ENCODE results near the gene ARHGAP27. TPM values are rescaled to one million over a fixed set of nuclear protein-coding genes. Genes with fewer than 3 reads are reported as not detected.
"Not testable (repeated sequence)": the region's sequence is repeated elsewhere in the genome, so short reads cannot be mapped to it uniquely, and the experiment has no call there.

The ARHGAP27 gene, protein sequence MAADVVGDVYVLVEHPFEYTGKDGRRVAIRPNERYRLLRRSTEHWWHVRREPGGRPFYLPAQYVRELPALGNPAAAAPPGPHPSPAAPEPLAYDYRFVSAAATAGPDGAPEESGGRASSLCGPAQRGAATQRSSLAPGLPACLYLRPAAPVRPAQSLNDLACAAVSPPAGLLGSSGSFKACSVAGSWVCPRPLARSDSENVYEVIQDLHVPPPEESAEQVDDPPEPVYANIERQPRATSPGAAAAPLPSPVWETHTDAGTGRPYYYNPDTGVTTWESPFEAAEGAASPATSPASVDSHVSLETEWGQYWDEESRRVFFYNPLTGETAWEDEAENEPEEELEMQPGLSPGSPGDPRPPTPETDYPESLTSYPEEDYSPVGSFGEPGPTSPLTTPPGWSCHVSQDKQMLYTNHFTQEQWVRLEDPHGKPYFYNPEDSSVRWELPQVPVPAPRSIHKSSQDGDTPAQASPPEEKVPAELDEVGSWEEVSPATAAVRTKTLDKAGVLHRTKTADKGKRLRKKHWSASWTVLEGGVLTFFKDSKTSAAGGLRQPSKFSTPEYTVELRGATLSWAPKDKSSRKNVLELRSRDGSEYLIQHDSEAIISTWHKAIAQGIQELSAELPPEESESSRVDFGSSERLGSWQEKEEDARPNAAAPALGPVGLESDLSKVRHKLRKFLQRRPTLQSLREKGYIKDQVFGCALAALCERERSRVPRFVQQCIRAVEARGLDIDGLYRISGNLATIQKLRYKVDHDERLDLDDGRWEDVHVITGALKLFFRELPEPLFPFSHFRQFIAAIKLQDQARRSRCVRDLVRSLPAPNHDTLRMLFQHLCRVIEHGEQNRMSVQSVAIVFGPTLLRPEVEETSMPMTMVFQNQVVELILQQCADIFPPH
- 10.0 TPM for polyA plus RNA-seq (ENCODE audit: insufficient read length)

- DNase-seq (ENCODE audit: low read depth): no peak
Observed at GRCh38 chr17:45432405-45433158, at the start of gene ARHGAP27. TSS of gene ARHGAP27 (minus strand) at chr17:45432870. CDS start at chr17:45430279, 2,591 bp downstream.

DNA sequence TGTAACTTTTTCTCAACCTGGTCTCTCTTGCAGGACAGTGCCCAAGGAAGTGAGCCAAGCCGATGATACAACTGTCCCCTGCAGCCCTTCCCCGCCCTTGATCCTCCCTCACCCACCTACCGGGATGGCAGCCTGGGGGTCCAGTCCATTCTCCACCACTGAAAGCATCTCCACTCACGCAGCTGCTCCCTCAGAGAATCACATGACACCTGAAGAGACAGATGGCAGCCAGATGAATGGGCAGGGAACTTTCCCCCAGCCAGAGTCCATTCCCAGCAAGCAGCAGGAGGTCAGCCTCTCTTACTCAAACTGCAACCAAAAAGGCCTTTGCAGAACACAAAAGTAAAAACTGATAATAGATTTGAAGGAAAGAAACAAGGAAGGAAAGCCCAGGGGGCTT is 49.6 kb upstream of the ARHGAP27 start:
- DNase-seq (ENCODE audit: low read depth): not testable (repeated sequence)

DNA sequence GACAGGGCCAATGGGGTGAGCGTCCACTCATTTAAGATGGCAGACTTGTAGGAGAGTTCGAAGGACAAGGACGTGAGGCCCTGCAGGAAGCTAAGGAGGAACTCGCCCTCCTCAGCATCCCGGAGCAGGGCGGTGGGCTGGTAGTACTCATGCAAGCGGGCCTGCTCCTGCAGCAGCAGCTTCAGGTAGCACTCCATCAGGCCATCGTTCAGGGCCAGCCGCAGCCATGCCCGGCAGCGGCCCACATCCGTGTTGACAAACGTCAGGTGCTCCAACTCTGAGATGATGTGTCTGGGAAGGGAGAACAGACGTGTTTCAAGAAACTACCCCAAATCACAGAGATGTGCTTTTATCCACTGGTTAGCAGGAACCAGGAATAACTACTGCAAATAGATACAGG is 42.8 kb upstream of the ARHGAP27 start:
- not testable (repeated sequence) for DNase-seq (ENCODE audit: low read depth)

- not testable (repeated sequence) for DNase-seq (ENCODE audit: low read depth)
Observed at GRCh38 chr17:45472249-45472648, 39.6 kb upstream of the ARHGAP27 start.

- DNase-seq (ENCODE audit: low read depth): not testable (repeated sequence)
Observed at GRCh38 chr17:45469204-45469563, 36.5 kb upstream of the ARHGAP27 start.

- not testable (repeated sequence) for DNase-seq (ENCODE audit: low read depth)
Observed at GRCh38 chr17:45468293-45469203, 35.9 kb upstream of the ARHGAP27 start.

- DNase-seq (ENCODE audit: low read depth): not testable (repeated sequence)
Observed at GRCh38 chr17:45461524-45462327, 29.1 kb upstream of the ARHGAP27 start.

DNA sequence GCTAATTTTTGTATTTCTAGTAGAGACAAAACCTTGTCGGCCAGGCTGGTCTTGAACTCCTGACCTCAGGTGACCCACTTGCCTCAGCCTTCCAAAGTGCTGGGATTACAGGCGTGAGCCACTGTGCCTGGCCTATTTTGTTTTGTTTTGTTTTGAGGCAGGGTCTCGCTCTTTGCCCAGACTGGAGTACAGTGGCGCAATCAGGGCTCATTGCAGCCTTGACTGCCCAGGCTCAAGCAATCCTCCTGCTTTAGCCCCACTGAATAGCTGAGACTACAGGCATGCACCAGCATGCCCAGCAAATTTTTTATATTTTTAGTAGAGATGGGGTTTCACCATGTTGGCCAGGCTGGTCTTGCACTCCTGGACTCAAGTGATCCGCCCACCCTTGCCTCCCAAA is 27.8 kb upstream of the ARHGAP27 start:
- not testable (repeated sequence) for DNase-seq (ENCODE audit: low read depth)

DNA sequence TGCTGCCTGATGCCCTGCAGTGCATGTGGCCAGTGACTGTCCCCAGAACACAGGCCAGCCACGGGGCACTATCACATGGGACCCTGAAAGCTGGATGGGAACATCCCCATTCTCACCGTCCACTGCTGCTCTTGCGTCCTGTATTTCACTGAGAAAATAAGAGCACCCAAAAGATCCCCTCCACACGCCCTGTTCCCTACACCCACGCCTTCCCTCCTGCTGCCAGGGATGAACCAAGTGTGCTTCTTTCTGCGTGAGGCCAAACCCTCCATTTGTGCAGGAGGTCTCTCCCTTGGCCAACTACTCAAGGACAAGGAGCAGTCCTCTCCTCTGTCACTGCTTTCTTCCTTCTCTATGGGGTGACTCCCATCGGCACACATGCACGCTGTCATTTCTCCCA is 21.7 kb upstream of the ARHGAP27 start:
- not testable (repeated sequence) for DNase-seq (ENCODE audit: low read depth)

DNA sequence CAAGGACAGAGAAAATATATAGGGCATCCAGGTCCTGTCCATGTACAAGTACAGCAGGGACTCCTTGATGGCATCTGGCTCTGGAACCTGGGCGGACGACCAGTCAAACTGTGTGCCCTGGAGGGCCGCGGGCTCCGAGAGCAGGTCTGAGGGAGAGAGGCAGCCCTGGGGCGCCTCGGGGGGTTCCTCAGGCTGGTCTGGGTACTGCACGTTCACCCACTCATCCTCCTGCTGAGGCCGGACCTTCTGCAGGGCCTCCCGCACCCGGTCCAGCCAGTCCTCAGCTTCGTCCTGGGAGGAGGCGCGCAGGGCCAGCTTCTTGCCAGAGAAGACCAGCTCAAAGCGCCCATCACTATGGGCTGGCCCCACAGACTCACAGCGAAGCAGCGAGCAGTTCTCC is 21.1 kb upstream of the ARHGAP27 start:
- not testable (repeated sequence) for DNase-seq (ENCODE audit: low read depth)

DNA sequence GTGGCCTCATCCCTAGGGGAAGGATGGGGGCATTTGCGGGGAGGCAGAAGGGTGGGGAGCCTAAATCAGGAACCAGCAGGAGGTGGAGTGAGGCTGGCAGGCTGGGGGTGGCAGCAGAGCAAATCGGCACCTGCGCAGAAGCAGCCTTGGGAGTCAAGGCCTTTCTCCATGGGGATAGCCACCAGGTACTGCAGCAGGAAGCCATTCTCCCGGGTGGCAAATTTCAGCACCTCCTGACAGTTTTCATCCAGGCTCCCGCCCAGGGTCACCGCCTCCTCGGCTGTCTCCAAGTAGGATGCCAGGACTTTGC is 20.5 kb upstream of the ARHGAP27 start:
- not testable (repeated sequence) for DNase-seq (ENCODE audit: low read depth)

- not testable (repeated sequence) for DNase-seq (ENCODE audit: low read depth)
Observed at GRCh38 chr17:45452329-45453224, 19.9 kb upstream of the ARHGAP27 start.

- not testable (repeated sequence) for DNase-seq (ENCODE audit: low read depth)
Observed at GRCh38 chr17:45451660-45452059, 19.0 kb upstream of the ARHGAP27 start.

- DNase-seq (ENCODE audit: low read depth): no peak
Observed at GRCh38 chr17:45451131-45451530, 18.5 kb upstream of the ARHGAP27 start.

GRCh38 chr17:45449708-45450329 is 17.1 kb upstream of the ARHGAP27 start:
- not testable (repeated sequence) for DNase-seq (ENCODE audit: low read depth)

DNA sequence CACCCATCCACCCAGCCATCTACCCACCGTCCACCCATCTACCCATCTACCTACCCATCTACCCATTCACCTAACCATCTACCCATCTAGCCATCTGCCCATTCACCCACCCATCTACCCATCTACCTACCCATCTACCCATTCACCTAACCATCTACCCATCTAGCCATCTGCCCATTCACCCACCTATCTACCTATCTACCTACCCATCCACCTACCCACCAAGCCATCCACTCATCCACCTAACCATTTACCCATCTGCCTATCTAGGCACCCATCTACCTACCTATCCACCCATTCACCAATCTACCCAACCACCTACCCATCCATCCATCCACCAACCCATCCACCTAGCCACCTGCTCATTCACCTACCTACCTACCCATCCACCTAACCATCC is 16.6 kb upstream of the ARHGAP27 start:
- DNase-seq (ENCODE audit: low read depth): not testable (repeated sequence)

- not testable (repeated sequence) for DNase-seq (ENCODE audit: low read depth)
Observed at GRCh38 chr17:45448483-45448882, 15.8 kb upstream of the ARHGAP27 start.

GRCh38 chr17:45448066-45448465 is 15.4 kb upstream of the ARHGAP27 start:
- DNase-seq (ENCODE audit: low read depth): not testable (repeated sequence)

Measured in forelimb muscle (tissue), 1 donor.